OCI-LY7 (cell line): Measurements from ENCODE around the gene MRPL2.

Experiments
- CTCF ChIP-seq: fragments of 200-600 bp; sonication (generic); conservative IDR thresholded peaks from 2 replicates; pipeline ENCODE4 v1.5.1; 2014; ENCODE audit warnings: mild to moderate bottlenecking, antibody characterized with exemption, low read length, moderate library complexity, mixed read lengths
- EZH2phosphoT487 ChIP-seq: fragments of 200-600 bp; sonication (generic); IDR thresholded peaks from 2 replicates; pipeline ENCODE4 v1.6.1; 2018; ENCODE audit warnings: low read depth, borderline replicate concordance, mild to moderate bottlenecking, mixed run types, antibody characterized with exemption, low read length, moderate library complexity, mixed read lengths

DNA sequence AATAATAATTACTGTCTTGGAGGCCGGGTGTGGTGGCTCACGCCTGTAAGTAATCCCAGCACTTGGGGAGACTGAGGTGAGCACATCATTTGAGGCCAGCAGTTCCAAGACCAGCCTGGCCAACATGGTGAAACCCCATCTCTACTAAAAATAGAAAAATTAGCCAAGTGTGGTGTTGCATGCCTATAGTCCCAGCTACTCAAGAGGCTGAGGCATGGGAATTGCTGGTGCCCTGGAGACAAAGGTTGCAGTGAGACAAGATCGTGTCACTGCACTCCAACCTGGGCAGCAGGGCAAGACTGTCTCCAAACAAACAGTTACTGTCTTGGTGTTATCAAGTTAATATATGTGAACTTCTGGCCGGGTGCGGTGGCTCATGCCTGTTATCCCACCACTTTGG lies 32.9 kb downstream of the MRPL2 start:
- TF ChIP-seq CTCF = no peak
- TF ChIP-seq EZH2phosphoT487 = no peak
